NCI-H510A (cell line): Measurements from ENCODE around the gene BARX2.

Experiments
- DNase-seq: peaks from one replicate; lab custom pipeline; 2025; lab: John Stamatoyannopoulos, UW

The BARX2 gene

GRCh38 chr11:129402206-129403171 lies 26.8 kb downstream of the BARX2 start:
- DNase-seq, result no peak

- no peak for DNase-seq
Observed at GRCh38 chr11:129404731-129405130, 29.1 kb downstream of the BARX2 start.

- no peak for DNase-seq
Observed at GRCh38 chr11:129408865-129409444, 33.3 kb downstream of the BARX2 start.

- no peak for DNase-seq
Observed at GRCh38 chr11:129410395-129410960, 34.8 kb downstream of the BARX2 start.

GRCh38 chr11:129412494-129412893 lies 36.8 kb downstream of the BARX2 start:
- DNase-seq, result no peak

- DNase-seq, result no peak
Observed at GRCh38 chr11:129414144-129414872, 38.7 kb downstream of the BARX2 start.

GRCh38 chr11:129416080-129416820 lies 40.6 kb downstream of the BARX2 start:
- no peak for DNase-seq

GRCh38 chr11:129417458-129417857 lies 41.8 kb downstream of the BARX2 start:
- no peak for DNase-seq

GRCh38 chr11:129418039-129418438 lies 42.4 kb downstream of the BARX2 start:
- DNase-seq, result no peak

GRCh38 chr11:129419386-129419785 lies 43.7 kb downstream of the BARX2 start:
- DNase-seq, result no peak

GRCh38 chr11:129423426-129423825 lies 47.8 kb downstream of the BARX2 start:
- no peak for DNase-seq

- DNase-seq, result no peak
Observed at GRCh38 chr11:129425214-129425613, 49.6 kb downstream of the BARX2 start.

- DNase-seq, result no peak
Observed at GRCh38 chr11:129426038-129426437, 50.4 kb downstream of the BARX2 start.

GRCh38 chr11:129426776-129427175 lies 51.1 kb downstream of the BARX2 start:
- DNase-seq, result no peak

GRCh38 chr11:129427376-129427775 lies 51.7 kb downstream of the BARX2 start:
- DNase-seq, result no peak

GRCh38 chr11:129427816-129428406 lies 52.3 kb downstream of the BARX2 start:
- no peak for DNase-seq

- DNase-seq, result no peak
Observed at GRCh38 chr11:129428557-129428956, 52.9 kb downstream of the BARX2 start.

GRCh38 chr11:129434641-129435498 lies 59.2 kb downstream of the BARX2 start:
- DNase-seq, result peak; percentile 51

GRCh38 chr11:129435499-129436245 lies 60.0 kb downstream of the BARX2 start:
- no peak for DNase-seq

- DNase-seq, result no peak
Observed at GRCh38 chr11:129436573-129436972, 60.9 kb downstream of the BARX2 start.
